PC-9 (cell line): ENCODE measurements around the gene DAPK2.

ENCODE experiments used
- EZH2 ChIP-seq: fragments of 200-600 bp; sonication (generic); IDR thresholded peaks from 2 replicates; pipeline ENCODE4 v1.8.0; 2017; ENCODE audit warnings: antibody characterized with exemption, low read depth
- TF ChIP-seq, protein P1 (sequence below): fragments of 200-600 bp; sonication (generic); conservative IDR thresholded peaks from 2 replicates; pipeline ENCODE4 v1.6.1; 2017; ENCODE audit warnings: mixed run types, antibody characterized with exemption, mild to moderate bottlenecking, moderate library complexity

DNA sequence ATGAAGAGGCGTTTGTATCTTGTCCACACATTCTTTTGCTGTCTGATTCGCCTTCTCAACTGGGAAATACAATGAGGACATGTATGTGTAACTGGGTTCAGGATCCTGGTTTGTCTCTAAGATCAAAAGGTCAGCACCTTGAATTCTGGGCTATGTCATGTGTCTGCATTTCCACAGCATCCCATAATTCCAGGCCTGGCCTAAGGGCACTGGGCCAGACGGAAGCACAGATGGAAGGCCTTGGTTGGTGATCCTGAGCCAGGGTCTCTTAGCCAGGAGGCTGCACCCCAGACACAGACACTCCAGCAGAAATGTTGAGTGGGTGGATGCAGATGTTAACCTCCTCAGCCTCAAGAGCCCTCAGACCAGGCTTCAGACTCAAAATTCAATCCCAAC lies 188.8 kb downstream of the DAPK2 start:
- no peak for TF ChIP-seq EZH2
- TF ChIP-seq, protein P1, sequence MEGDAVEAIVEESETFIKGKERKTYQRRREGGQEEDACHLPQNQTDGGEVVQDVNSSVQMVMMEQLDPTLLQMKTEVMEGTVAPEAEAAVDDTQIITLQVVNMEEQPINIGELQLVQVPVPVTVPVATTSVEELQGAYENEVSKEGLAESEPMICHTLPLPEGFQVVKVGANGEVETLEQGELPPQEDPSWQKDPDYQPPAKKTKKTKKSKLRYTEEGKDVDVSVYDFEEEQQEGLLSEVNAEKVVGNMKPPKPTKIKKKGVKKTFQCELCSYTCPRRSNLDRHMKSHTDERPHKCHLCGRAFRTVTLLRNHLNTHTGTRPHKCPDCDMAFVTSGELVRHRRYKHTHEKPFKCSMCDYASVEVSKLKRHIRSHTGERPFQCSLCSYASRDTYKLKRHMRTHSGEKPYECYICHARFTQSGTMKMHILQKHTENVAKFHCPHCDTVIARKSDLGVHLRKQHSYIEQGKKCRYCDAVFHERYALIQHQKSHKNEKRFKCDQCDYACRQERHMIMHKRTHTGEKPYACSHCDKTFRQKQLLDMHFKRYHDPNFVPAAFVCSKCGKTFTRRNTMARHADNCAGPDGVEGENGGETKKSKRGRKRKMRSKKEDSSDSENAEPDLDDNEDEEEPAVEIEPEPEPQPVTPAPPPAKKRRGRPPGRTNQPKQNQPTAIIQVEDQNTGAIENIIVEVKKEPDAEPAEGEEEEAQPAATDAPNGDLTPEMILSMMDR = no peak
